Body of pancreas (tissue), 4 donors: ENCODE results near the gene PTPRD.

ENCODE experiments used
- CTCF ChIP-seq, 7 experiments: fragments of 450-650 bp in 4 of 7; fragments of 200-600 bp in 3 of 7; sonication (generic) in 3 of 7; IDR thresholded peaks; one replicate each; pipeline ENCODE4 v1.5.1; 2016 to 2019; ENCODE audit warnings: antibody characterized with exemption in 7 of 7
- POLR2A ChIP-seq, 3 donors: fragments of 450-650 bp; IDR thresholded peaks; one replicate each; pipeline ENCODE4 v1.6.1; 2016; ENCODE audit warnings: antibody characterized with exemption in 3 of 3, mild to moderate bottlenecking in 2 of 3

- TF ChIP-seq POLR2A (IDR thresholded peaks at IDR 0.05), result no peak
- no peak for TF ChIP-seq CTCF (IDR thresholded peaks at IDR 0.05)
Observed at GRCh38 chr9:9963841-9964240, 649.0 kb downstream of the PTPRD start.
